HG02938 (cell line): ENCODE data around the gene SLC9A9.
"Not testable (repeated sequence)": the region's sequence is repeated elsewhere in the genome, so short reads cannot be mapped to it uniquely, and the experiment has no call there.

Experiments
- ATAC-seq: cut with Tn5 transposase; IDR thresholded peaks from one replicate; pipeline ENCODE4 v1.9.1; 2021; ENCODE audit warnings: mild to moderate bottlenecking, moderate library complexity; ENCODE audit not compliant: unreplicated experiment

SLC9A9 gene

GRCh38 chr3:143431298-143431697, 417.0 kb downstream of the SLC9A9 start:
- not testable (repeated sequence) for ATAC-seq

DNA sequence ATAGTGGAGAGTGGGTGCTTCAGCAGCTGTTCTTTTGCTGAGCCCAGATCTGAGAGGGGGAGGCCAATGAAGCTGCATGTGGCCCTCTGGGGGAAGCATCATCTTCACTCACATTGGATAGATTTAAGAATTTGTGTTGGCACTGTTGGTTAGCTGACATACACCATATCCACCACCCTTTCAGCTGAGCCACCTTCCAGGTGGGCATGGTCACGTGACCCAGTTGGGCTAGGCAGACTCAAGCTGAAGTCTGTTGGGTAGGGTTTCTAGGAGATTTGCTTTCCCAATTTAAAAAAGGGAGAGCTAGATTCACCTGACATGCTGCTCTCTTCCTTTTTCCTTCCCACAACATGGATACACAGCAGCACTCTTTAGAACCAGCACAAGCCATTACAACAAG, 417.7 kb downstream of the SLC9A9 start:
- no peak for ATAC-seq

- no peak for ATAC-seq
Observed at GRCh38 chr3:143429628-143430514, 418.4 kb downstream of the SLC9A9 start.

- no peak for ATAC-seq
Observed at GRCh38 chr3:143428294-143428693, 420.0 kb downstream of the SLC9A9 start.

GRCh38 chr3:143427631-143428030, 420.6 kb downstream of the SLC9A9 start:
- ATAC-seq, result no peak

DNA sequence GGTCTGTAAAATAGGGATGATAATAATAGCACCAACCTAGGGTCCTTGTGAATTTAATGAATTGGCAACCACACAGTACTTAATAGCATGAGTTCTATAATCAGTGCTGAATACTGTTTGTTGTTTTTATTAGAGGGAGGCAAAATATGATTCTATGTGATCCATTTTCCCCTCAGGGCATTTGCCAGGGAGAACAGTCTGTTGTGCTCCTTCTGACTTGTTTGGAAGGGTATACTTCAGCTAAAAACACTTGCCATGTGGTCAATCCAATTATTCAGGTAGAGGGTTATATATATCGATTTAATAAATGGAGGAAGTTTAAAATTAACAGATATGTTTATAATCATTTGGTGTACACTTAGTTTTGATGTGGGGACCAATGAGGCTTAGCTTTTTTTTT, 423.4 kb downstream of the SLC9A9 start:
- no peak for ATAC-seq

DNA sequence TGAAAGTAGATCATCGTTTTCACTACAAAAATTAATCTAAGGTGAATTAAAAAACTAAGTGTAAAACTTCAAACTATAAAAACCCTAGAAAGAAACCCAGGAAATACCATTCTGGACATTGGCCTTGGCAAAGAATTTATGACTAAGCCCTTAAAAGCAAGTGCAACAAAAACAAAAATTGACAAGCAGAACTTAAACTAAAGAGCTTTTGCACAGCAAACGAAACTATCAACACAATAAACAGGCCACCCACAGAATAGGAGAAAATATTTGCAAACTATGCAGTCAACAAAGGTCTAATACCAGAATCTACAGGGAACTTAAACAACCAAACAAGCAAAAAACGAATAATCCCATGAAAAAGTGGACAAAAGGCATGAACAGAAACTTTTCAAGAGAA, 426.7 kb downstream of the SLC9A9 start:
- no peak for ATAC-seq

DNA sequence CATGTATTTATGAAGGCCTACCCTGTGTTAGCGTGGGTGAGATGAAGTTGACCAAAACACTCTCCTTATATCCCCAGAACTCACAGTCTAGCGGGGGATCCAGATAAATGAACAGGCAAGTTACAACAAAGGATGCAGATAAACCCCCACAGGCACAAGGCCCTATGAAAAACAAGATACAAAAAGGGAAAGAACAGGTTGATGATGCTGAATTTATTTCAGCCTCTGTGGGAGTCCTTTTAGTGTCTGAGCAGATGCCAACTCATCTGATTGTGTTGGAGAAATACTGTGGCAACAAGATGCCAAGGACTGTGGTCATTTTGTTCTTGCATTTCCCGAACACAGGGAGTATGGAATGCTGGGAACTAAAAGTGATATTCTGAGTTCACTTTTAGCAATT, 428.7 kb downstream of the SLC9A9 start:
- ATAC-seq, result no peak

DNA sequence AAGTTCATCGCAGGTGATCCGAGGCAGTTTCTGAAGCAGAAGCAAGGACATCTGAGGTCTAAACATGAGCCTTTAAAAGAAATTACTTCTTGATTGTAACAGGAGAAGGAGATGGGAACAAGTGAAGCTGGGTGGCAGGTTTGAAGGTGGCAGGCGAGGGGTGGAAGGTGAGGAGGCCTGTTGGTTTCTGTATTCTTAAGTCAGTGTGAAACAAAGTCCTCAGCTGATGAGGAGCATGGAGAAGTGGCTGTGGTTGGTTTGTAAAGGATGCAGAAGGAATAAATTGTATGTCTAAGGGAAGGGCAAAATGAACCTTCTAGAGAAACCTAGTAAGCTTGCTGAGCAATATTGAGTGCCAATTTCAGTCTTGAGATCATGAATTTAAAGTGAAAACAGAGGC, 429.9 kb downstream of the SLC9A9 start:
- ATAC-seq, result no peak

DNA sequence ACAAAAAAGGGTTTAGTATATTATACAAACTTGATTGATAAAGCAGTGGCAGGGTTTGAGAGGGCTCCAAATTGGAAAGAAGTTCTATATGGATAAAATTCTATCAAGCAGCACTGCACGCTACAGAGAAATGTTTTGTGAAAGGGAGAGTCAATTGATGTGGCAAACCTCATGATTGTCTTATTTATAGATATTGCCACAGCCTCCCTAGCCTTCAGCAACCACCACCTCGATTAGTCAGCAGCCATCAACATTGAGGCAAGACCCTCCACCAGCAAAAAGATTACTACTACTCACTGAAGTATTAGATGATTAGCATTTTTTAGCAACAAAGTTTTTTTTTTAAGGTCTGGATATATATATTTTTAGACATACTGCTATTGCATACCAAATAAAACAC, 432.0 kb downstream of the SLC9A9 start:
- no peak for ATAC-seq

- ATAC-seq, result no peak
Observed at GRCh38 chr3:143414571-143415253, 433.6 kb downstream of the SLC9A9 start.

GRCh38 chr3:143413372-143413771, 434.9 kb downstream of the SLC9A9 start:
- ATAC-seq, result no peak

DNA sequence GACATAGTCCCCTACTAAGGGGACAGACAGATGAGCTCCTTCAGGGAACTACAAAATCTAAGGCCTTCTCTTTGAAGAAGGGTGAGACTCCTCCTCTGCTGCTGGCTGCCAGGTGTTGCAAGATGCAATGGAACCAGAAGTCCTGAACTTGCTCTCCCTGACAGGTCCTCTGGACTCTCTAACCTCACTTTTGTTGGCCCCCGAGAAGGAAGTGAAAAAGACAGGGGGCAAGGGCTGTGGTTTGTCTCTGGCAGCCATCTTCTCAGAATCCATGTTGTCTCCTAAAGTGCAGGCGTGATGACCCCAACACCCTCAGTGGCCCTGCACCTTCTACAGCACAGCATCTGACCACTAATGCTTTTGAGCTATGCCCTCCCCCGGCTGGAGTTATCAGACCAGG, 436.2 kb downstream of the SLC9A9 start:
- ATAC-seq, result no peak

DNA sequence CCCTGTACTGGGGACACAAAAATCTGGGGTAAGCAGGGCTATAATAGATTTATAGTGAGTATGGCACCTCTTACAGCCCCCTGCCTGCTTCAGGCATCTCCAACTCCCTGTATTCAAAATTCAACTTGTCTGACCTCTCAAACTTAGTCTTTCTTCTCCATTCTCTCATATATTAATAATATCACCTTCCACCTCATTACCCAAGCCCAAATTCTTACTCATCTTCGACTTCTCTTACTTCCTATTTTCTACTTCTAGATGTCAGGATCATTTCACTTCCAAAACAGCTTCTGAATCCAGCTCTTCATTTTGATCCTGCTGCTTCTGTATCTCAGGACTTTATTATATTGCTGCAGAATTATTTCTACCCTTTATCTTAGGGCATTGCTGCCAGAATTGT, 438.0 kb downstream of the SLC9A9 start:
- no peak for ATAC-seq

DNA sequence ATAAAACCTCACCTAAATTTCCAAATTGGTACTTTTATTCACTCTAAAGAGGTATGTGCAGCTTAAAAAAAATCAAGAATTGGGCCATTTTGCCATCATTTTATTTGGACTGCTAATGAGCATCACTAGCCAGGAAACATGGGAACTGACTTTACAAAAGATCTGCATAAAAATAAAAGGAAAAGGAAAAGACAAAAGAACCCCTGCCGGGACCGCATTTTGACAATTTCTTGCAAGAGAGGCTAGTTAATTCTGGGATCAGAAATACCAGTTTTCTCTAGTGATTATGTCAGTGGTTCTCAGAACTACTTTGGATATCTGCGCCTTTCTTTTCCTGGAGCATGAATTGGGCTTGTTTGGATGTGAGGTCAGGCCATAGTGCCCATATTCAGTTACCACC, 439.5 kb downstream of the SLC9A9 start:
- no peak for ATAC-seq

DNA sequence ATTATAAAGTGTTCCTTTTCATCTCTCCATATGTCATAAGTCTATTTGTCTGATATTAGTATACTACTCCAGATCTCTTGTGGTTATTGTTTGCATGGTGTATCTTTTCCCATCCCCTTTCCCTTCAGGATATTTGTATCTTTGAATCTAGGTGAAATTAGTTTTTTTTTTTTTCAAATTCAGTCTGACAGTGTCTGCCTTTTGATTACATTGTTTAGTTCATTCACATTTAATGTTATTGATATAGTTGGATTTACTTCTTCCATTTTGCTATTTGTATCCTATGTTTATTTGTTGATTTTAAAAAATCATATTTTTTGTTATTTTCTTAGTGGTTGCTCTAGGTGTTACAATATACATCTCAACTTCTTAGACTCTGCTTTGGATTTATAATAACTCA, 445.7 kb downstream of the SLC9A9 start:
- no peak for ATAC-seq

DNA sequence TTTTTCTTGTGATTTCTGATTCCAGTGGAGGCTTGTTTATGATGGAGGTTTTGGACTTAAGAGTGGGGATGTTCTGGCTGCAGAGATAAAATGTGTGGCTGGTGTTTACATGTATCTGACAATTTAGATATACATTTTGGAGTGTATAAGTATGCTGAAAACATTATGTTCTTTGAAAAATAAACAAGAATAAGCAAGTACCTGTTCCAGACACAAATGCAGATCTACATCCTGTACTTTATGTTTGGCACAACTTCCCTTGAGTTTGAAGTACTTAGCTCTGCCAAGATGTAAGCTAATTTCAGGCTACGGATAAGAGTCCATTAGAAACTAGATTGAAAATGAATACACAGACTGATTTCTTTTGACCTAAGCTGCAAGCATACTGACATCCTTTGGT, 451.5 kb downstream of the SLC9A9 start:
- ATAC-seq, result no peak

- no peak for ATAC-seq
Observed at GRCh38 chr3:143389388-143389787, 458.9 kb downstream of the SLC9A9 start.

GRCh38 chr3:143387425-143387824, 460.8 kb downstream of the SLC9A9 start:
- ATAC-seq, result no peak

GRCh38 chr3:143384076-143384475, 464.2 kb downstream of the SLC9A9 start:
- no peak for ATAC-seq

- ATAC-seq, result no peak
Observed at GRCh38 chr3:143383421-143383820, 464.8 kb downstream of the SLC9A9 start.

GRCh38 chr3:143382816-143383215, 465.5 kb downstream of the SLC9A9 start:
- no peak for ATAC-seq
